KMS-11 (cell line): ENCODE results near the gene ARHGEF7.

ENCODE experiments used
- H2AFZ ChIP-seq: fragments of 200-600 bp; sonication (generic); 2 replicates; pipeline ENCODE4 v1.6.1; 2016; ENCODE audit warnings: antibody characterized with exemption, mixed run types, low read depth
- H3K27ac ChIP-seq: fragments of 200-600 bp; sonication (generic); 2 replicates; pipeline ENCODE4 v1.6.1; 2016; ENCODE audit warnings: mild to moderate bottlenecking, mixed run types
- H3K27me3 ChIP-seq: fragments of 200-600 bp; sonication (generic); 2 replicates; pipeline ENCODE4 v1.6.1; 2017; ENCODE audit warnings: mild to moderate bottlenecking, low read depth, mixed run types, moderate library complexity; ENCODE audit not compliant: insufficient read depth
- H3K36me3 ChIP-seq: fragments of 200-600 bp; sonication (generic); 2 replicates; pipeline ENCODE4 v1.6.1; 2017; ENCODE audit warnings: mild to moderate bottlenecking, mixed run types; ENCODE audit not compliant: insufficient read depth
- H3K4me1 ChIP-seq: fragments of 200-600 bp; sonication (generic); 2 replicates; pipeline ENCODE4 v1.6.1; 2016; ENCODE audit warnings: mild to moderate bottlenecking, low read depth, mixed run types; ENCODE audit not compliant: poor library complexity, severe bottlenecking
- H3K4me2 ChIP-seq: fragments of 200-600 bp; sonication (generic); 2 replicates; pipeline ENCODE4 v1.7.0; 2016; ENCODE audit warnings: mild to moderate bottlenecking, mixed run types
- H3K4me3 ChIP-seq: fragments of 200-600 bp; sonication (generic); IDR thresholded peaks from 2 replicates; pipeline ENCODE4 v1.6.1; 2017; ENCODE audit warnings: low read depth, low read length, mixed read lengths; ENCODE audit not compliant: insufficient read depth
- H3K79me2 ChIP-seq: fragments of 200-600 bp; sonication (generic); 2 replicates; pipeline ENCODE4 v1.6.1; 2016; ENCODE audit warnings: low read depth, mixed run types; ENCODE audit not compliant: insufficient read depth
- H3K9ac ChIP-seq: fragments of 200-600 bp; sonication (generic); 2 replicates; pipeline ENCODE4 v1.6.1; 2016; ENCODE audit warnings: mild to moderate bottlenecking, mixed run types
- H4K20me1 ChIP-seq: fragments of 200-600 bp; sonication (generic); 2 replicates; pipeline ENCODE4 v1.6.1; 2016; ENCODE audit warnings: mild to moderate bottlenecking, mixed run types; ENCODE audit not compliant: insufficient read depth
- TF ChIP-seq, protein P1 (sequence below): fragments of 200-600 bp; sonication (generic); conservative IDR thresholded peaks from 2 replicates; pipeline ENCODE4 v1.6.1; 2017; ENCODE audit warnings: low read depth, mild to moderate bottlenecking, antibody characterized with exemption, low read length, moderate library complexity, mixed read lengths

The ARHGEF7 gene, protein sequence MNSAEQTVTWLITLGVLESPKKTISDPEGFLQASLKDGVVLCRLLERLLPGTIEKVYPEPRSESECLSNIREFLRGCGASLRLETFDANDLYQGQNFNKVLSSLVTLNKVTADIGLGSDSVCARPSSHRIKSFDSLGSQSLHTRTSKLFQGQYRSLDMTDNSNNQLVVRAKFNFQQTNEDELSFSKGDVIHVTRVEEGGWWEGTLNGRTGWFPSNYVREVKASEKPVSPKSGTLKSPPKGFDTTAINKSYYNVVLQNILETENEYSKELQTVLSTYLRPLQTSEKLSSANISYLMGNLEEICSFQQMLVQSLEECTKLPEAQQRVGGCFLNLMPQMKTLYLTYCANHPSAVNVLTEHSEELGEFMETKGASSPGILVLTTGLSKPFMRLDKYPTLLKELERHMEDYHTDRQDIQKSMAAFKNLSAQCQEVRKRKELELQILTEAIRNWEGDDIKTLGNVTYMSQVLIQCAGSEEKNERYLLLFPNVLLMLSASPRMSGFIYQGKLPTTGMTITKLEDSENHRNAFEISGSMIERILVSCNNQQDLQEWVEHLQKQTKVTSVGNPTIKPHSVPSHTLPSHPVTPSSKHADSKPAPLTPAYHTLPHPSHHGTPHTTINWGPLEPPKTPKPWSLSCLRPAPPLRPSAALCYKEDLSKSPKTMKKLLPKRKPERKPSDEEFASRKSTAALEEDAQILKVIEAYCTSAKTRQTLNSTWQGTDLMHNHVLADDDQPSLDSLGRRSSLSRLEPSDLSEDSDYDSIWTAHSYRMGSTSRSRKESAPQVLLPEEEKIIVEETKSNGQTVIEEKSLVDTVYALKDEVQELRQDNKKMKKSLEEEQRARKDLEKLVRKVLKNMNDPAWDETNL

DNA sequence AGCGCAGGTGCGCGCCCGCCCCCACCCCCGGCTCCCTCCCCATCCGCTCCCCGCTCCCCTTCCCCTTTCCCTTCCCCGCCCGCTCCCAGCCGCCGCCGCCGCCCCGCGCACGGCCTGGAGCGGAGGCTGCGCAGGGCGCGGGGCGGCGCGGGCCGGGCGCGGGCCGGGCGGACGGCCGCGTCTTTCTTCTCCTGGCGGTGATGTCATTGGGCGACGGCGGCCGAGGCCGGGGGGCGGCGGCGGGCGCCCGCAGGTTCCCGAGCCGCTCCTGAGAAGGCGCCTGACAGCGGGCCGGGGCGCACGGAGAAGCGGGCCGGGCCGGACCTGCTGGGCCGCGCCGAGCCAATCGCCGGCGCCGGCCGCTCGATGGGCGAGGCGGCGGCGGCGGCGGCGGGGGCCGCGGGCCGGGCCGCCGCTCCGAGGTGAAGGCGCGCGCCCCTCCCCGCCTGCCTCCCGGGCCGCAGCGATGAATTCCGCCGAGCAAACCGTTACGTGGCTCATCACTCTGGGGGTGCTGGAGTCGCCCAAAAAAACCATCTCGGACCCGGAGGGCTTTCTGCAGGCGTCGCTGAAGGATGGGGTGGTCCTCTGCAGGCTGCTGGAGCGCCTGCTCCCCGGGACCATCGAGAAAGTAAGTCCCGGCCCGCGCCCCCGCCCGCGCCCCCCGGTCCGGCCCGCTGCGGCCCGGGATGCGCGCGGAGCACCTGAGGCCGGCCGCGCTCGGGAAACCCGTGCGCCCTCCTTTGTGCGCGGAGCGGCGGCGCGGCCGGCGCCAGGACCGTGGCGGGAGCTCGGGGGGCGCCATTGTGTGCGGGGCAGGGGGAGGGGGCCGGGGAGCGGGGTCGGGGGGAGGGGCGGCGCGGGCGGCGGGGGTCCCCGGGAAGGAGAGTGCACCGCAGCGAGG lies at the start of gene ARHGEF7:
Gene ARHGEF7 (plus strand): TSS at position 250 of the 904 bp plus-strand sequence. CDS start 217 bp downstream, at position 467.
- Histone ChIP-seq H3K4me2 (no peak within 1 kb of the TSS), H4K20me1 (no peaks in the 10 kb centered on the region), H3K4me1 (no peaks in the 10 kb centered on the region), H3K36me3 (no peaks in the 10 kb centered on the region), H3K4me3 (no peak within 1 kb of the TSS), H3K27ac (no peak within 1 kb of the TSS), H3K79me2 (no peaks in the 10 kb centered on the region), H3K9ac (no peak within 1 kb of the TSS), H2AFZ (no peak within 1 kb of the TSS), H3K27me3 (no peaks in the 10 kb centered on the region)
- TF ChIP-seq, protein P1, sequence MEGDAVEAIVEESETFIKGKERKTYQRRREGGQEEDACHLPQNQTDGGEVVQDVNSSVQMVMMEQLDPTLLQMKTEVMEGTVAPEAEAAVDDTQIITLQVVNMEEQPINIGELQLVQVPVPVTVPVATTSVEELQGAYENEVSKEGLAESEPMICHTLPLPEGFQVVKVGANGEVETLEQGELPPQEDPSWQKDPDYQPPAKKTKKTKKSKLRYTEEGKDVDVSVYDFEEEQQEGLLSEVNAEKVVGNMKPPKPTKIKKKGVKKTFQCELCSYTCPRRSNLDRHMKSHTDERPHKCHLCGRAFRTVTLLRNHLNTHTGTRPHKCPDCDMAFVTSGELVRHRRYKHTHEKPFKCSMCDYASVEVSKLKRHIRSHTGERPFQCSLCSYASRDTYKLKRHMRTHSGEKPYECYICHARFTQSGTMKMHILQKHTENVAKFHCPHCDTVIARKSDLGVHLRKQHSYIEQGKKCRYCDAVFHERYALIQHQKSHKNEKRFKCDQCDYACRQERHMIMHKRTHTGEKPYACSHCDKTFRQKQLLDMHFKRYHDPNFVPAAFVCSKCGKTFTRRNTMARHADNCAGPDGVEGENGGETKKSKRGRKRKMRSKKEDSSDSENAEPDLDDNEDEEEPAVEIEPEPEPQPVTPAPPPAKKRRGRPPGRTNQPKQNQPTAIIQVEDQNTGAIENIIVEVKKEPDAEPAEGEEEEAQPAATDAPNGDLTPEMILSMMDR, result no peak

DNA sequence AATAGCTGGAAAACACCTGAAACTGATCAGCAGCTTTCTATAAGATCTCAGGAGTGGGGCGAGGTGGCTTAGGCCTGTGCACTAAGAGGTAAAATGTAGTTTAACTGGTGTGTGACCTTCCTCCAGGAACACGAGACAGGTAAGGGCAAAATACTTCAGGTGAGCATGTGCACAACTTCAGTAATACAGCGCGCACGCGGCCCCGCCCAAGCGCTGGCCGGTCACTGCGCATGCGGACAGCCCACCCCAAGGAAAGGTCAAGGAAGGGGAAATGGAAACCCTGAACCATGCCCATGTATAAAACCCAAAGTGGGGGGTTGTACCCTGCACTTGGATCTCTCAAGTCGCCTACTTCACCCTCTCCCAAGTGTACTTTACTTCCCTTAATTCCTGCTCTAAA lies 49.4 kb upstream of the ARHGEF7 start:
- Histone ChIP-seq H3K79me2 (no peaks in the 10 kb centered on the region), H3K4me2 (no peak overlapping the region), H2AFZ (no peak overlapping the region), H3K36me3 (no peaks in the 10 kb centered on the region), H3K4me1 (no peaks in the 10 kb centered on the region), H3K27me3 (no peaks in the 10 kb centered on the region), H3K27ac (no peak overlapping the region), H4K20me1 (no peaks in the 10 kb centered on the region), H3K4me3 (no peak overlapping the region), H3K9ac (no peak overlapping the region)
- TF ChIP-seq, protein P1, result no peak

DNA sequence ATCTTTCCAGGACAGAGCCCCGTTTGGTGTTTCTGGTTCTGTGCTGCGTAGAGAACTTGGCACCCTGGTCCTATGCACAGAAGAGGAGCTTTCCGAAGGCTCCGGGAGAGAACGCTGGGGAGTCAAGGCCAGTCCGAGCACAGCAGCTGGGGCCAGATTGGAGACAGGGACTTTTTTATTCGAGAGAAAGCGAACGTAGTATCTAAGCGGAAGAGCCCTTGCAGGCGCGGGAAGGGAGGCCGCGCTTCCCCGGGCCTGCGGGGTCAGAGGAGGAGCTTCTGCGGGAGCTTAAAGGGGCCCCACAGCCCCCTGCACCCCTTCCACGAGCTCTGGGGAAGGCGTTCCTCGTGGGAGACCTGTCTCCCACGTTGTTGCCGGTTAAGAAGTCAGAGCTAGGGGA lies 48.6 kb upstream of the ARHGEF7 start:
- no peak overlapping the region for H3K4me2 ChIP-seq
- no peak overlapping the region for H3K4me3 ChIP-seq

DNA sequence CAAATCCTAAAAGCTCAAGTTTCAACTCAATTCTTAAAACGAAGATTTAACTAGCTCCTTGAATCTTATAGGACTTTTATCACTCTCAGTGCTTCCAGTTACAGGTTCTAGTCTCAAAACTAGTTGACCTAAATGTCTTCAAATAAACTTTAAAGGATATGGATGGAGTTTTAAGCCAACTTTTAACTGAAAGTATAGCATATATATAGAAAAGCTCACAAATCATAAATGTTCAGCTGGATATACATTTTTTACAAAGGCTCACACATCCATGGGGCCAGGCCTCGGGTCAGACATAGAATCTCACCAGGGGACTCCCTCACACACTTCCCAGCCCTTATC lies 47.1 kb upstream of the ARHGEF7 start:
- Histone ChIP-seq H3K4me1 (no peaks in the 10 kb centered on the region), H3K79me2 (no peaks in the 10 kb centered on the region), H3K4me3 (no peak overlapping the region), H3K27me3 (no peaks in the 10 kb centered on the region), H3K9ac (no peak overlapping the region), H3K36me3 (no peaks in the 10 kb centered on the region), H3K4me2 (no peak overlapping the region), H4K20me1 (no peaks in the 10 kb centered on the region), H2AFZ (no peak overlapping the region), H3K27ac (no peak overlapping the region)
- TF ChIP-seq, protein P1, result no peak; the same call in 1 of the 2 replicates

More for the DNA sequence above, 48.6 kb upstream of the ARHGEF7 start:
- TF ChIP-seq, protein P1, result no peak
- Histone ChIP-seq H2AFZ (no peak overlapping the region), H3K4me1 (no peaks in the 10 kb centered on the region), H3K79me2 (no peaks in the 10 kb centered on the region), H3K27ac (no peak overlapping the region), H4K20me1 (no peaks in the 10 kb centered on the region), H3K27me3 (no peaks in the 10 kb centered on the region), H3K36me3 (no peaks in the 10 kb centered on the region), H3K9ac (no peak overlapping the region)
